ENCODE results near the gene GNLY.

GRCh38 chr2:85744741-85745601 is 50.8 kb downstream of the GNLY start:
- TF ChIP-seq CTCF (IDR thresholded peaks at IDR 0.05) = no peak
- TF ChIP-seq POLR2A (IDR thresholded peaks at IDR 0.05) = peak in 1 of 2 donors; percentile 8
- peak; percentile 55 to 78 for TF ChIP-seq POLR2AphosphoS5 (IDR thresholded peaks at IDR 0.05; ENCODE audit: insufficient read depth in 1 of 2, low read depth in 1 of 2)

All from vagina (tissue), 2 donors.